Body of pancreas (tissue), 4 donors: ENCODE measurements around the gene BACE2. TPM values are rescaled to one million over a fixed set of nuclear protein-coding genes. Genes with fewer than 3 reads are reported as not detected.

Experiments
- ATAC-seq: fragments of 150-250 bp; one replicate; pipeline ENCODE4 v1.9.1; 2016
- DNase-seq, 4 donors: peaks; one replicate each; pipeline ENCODE4 v3.0.0-alpha.2; 2019
- H3K27ac ChIP-seq, 4 donors: fragments of 200-600 bp; sonication (generic); 1 replicate in 3 of 4; 2 replicates in 1 of 4; pipeline versions ENCODE4 v1.5.1 to v1.6.1; 2016 to 2019; ENCODE audit warnings: mild to moderate bottlenecking in 1 of 4, mixed read lengths in 1 of 4, moderate library complexity in 1 of 4
- H3K27me3 ChIP-seq, 2 donors: fragments of 200-600 bp; sonication (generic); one replicate each; pipeline ENCODE4 v1.6.0; 2016; ENCODE audit warnings: mild to moderate bottlenecking in 1 of 2
- H3K36me3 ChIP-seq, 2 donors: fragments of 200-600 bp; sonication (generic); replicated peaks in 1 of 2; 2 replicates each; pipeline ENCODE4 v1.5.1; 2016; ENCODE audit warnings: low read depth in 2 of 2; ENCODE audit not compliant: insufficient read depth in 1 of 2
- H3K4me1 ChIP-seq: fragments of 200-600 bp; sonication (generic); one replicate; pipeline ENCODE4 v1.6.0; 2016
- H3K4me3 ChIP-seq, 2 donors: fragments of 200-600 bp; sonication (generic); 1 replicate in 1 of 2; 2 replicates in 1 of 2; pipeline ENCODE4 v1.5.1; 2016 to 2019
- H3K9me3 ChIP-seq, 3 donors: fragments of 200-600 bp; sonication (generic); 1 replicate in 2 of 3; 2 replicates in 1 of 3; pipeline ENCODE4 v1.5.1; 2016
- CTCF ChIP-seq, 7 experiments: fragments of 450-650 bp in 4 of 7; fragments of 200-600 bp in 3 of 7; sonication (generic) in 3 of 7; IDR thresholded peaks; one replicate each; pipeline ENCODE4 v1.5.1; 2016 to 2019; ENCODE audit warnings: antibody characterized with exemption in 7 of 7
- POLR2A ChIP-seq, 3 donors: fragments of 450-650 bp; IDR thresholded peaks; one replicate each; pipeline ENCODE4 v1.6.1; 2016; ENCODE audit warnings: antibody characterized with exemption in 3 of 3, mild to moderate bottlenecking in 2 of 3
- WGBS, 2 donors: methylation state at CpG; one replicate each; pipeline ENCODE4 v1.1.5; 2017; 5-methylcytosine and 5-hydroxymethylcytosine counted together
- intact Hi-C: fragments of 100-400 bp; cut with DNase I; formaldehyde crosslinking; loops from one replicate; pipeline ENCODE4 v1.15.1; 2023
- total RNA-seq, 2 donors: library from RNA; depleted of rRNA; stranded (reverse); fragments of >200 nt; gene quantifications; one replicate each; pipeline ENCODE4 v1.1.0, GENCODE V29; 2016

BACE2 gene
- total RNA-seq, 2 donors from 2014 or later = 86.4 to 107 TPM

GRCh38 chr21:41222247-41223068 is 54.5 kb downstream of the BACE2 start:
- Histone ChIP-seq H3K27me3 (no peaks in the 10 kb centered on the region), H3K9me3 (no peaks in the 10 kb centered on the region), H3K27ac (no peak overlapping the region), H3K4me3 (no peak overlapping the region), H3K4me1 (peaks cover 15% of the 10 kb centered on the region), H3K36me3 (peaks cover 0 to 2% of the 10 kb centered on the region in 2 donors)
- ATAC-seq (no peak), DNase-seq (no peak)
- 93 to 96% methylated on average over 17 to 19 of the region's 19 CpGs for WGBS, 2 donors
- TF ChIP-seq POLR2A (IDR thresholded peaks at IDR 0.05) = no peak
- no peak for TF ChIP-seq CTCF (IDR thresholded peaks at IDR 0.05)
- intact Hi-C loops = no loop called here

GRCh38 chr21:41226853-41227252 is 58.9 kb downstream of the BACE2 start:
- H3K36me3 ChIP-seq = peaks cover 0 to 2% of the 10 kb centered on the region in 2 donors
- WGBS, 2 donors = 90 to 94% methylated on average over 8 of the region's 8 CpGs
- no peak for ATAC-seq

DNA sequence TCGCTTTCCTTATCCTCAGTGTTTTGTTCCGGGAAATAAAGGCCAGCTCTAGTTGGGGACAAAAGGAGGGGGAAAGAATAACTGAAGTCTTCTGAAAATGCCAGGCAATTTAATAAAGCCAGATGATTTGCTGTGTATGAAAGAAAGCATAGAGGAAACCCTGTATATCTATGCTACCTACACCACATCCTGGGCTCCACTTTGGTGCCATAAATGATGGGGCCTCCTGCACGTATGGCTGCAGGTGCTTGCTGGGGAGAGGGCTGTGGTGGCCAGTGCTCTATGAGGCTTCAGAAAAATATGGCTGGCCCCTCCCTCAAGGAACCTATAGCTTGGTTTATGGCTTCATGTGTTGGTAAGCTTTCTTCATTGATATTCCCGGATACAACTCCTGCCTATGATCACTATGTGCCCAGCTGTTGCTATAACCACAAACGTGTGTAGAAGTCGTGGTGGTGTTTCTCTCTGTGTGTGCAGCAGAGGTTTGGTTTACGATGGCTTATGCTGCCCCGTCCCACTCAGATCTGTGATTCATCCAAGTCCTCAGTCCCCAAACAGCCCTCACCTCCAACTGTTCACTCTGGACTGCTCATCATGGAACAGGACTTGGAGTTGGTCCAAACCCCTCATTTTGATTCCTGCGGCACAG is 59.5 kb downstream of the BACE2 start:
- H3K9me3 ChIP-seq = no peaks in the 10 kb centered on the region
- H3K27ac ChIP-seq = no peak overlapping the region
- DNase-seq = no peak
- no peaks in the 10 kb centered on the region for H3K4me1 ChIP-seq
- peaks cover 0 to 2% of the 10 kb centered on the region in 2 donors for H3K36me3 ChIP-seq
- no peaks in the 10 kb centered on the region for H3K27me3 ChIP-seq
- TF ChIP-seq POLR2A (IDR thresholded peaks at IDR 0.05) (no peak), CTCF (IDR thresholded peaks at IDR 0.05) (no peak)
- H3K4me3 ChIP-seq = no peak overlapping the region
- 92% methylated on average over 9 of the region's 9 CpGs for WGBS, 2 donors
- no peak for ATAC-seq
- intact Hi-C loops = no loop called here

More at GRCh38 chr21:41226853-41227252, 58.9 kb downstream of the BACE2 start:
- Histone ChIP-seq H3K4me1 (no peaks in the 10 kb centered on the region), H3K27me3 (no peaks in the 10 kb centered on the region), H3K9me3 (no peaks in the 10 kb centered on the region), H3K27ac (no peak overlapping the region), H3K4me3 (no peak overlapping the region)
- intact Hi-C loops = no loop called here
- TF ChIP-seq POLR2A (IDR thresholded peaks at IDR 0.05) = no peak
- TF ChIP-seq CTCF (IDR thresholded peaks at IDR 0.05) = no peak
- no peak for DNase-seq

GRCh38 chr21:41228006-41228370 is 60.0 kb downstream of the BACE2 start:
- H3K27ac ChIP-seq = no peak overlapping the region
- no peak for DNase-seq

More at GRCh38 chr21:41228006-41228370, 60.0 kb downstream of the BACE2 start:
- no peaks in the 10 kb centered on the region for H3K9me3 ChIP-seq
- intact Hi-C loops = no loop called here
- no peaks in the 10 kb centered on the region for H3K4me1 ChIP-seq
- peaks cover 0 to 2% of the 10 kb centered on the region in 2 donors for H3K36me3 ChIP-seq
- no peaks in the 10 kb centered on the region for H3K27me3 ChIP-seq
- ATAC-seq = no peak
- 83 to 92% methylated on average over 5 of the region's 5 CpGs for WGBS, 2 donors
- H3K4me3 ChIP-seq = no peak overlapping the region
- TF ChIP-seq CTCF (IDR thresholded peaks at IDR 0.05) = no peak
- no peak for TF ChIP-seq POLR2A (IDR thresholded peaks at IDR 0.05)
